H1 (cell line): ENCODE data around the gene NFKBIL1. TPM values are rescaled to one million over a fixed set of nuclear protein-coding genes. Genes with fewer than 3 reads are reported as not detected.

Experiments used
- CTCF ChIA-PET: fragments of 300-600 bp; sonication (Branson Sonifier 250); formaldehyde crosslinking; loops from one replicate; lab custom pipeline; 2021; ENCODE audit not compliant: partially characterized antibody; lab: Charles Lee
- POLR2A ChIA-PET: fragments of 300-600 bp; sonication (Branson Sonifier 250); formaldehyde crosslinking; loops from one replicate; lab custom pipeline; 2021; ENCODE audit warnings: inconsistent platforms; ENCODE audit not compliant: partially characterized antibody; lab: Charles Lee
- DNase-seq, 2 experiments: peaks; one replicate each; pipeline versions ENCODE4 v3.0.0 to v3.0.0-alpha.2; 2010 to 2022; ENCODE audit warnings: low spot score in 2 of 2, low read depth in 1 of 2, mixed read lengths in 1 of 2
- FAIRE-seq: peaks from 2 replicates; lab custom pipeline; 2011; peaks lifted over from hg19 to GRCh38; lab: Jason Lieb, UNC
- H2AFZ ChIP-seq: 2 replicates; pipeline ENCODE4 v1.8.1; 2012; ENCODE audit warnings: low read length, inconsistent platforms
- H2AK5ac ChIP-seq: 2 replicates; pipeline ENCODE4 v1.6.1; 2013; ENCODE audit warnings: low read depth, low read length
- H2BK120ac ChIP-seq: replicated peaks from 2 replicates; pipeline ENCODE3; 2013; ENCODE audit warnings: low read depth, low read length, inconsistent platforms
- H2BK12ac ChIP-seq: 2 replicates; pipeline ENCODE4 v1.6.1; 2013; ENCODE audit warnings: low read depth, low read length
- H2BK15ac ChIP-seq: 2 replicates; pipeline ENCODE4 v1.6.1; 2013; ENCODE audit warnings: low read length
- H2BK20ac ChIP-seq: 2 replicates; pipeline ENCODE4 v1.6.1; 2013; ENCODE audit warnings: low read length
- H2BK5ac ChIP-seq: 2 replicates; pipeline ENCODE4 v1.6.1; 2013; ENCODE audit warnings: low read depth, low read length
- H3K14ac ChIP-seq: 2 replicates; pipeline ENCODE4 v1.6.1; 2013; ENCODE audit warnings: inconsistent platforms; ENCODE audit not compliant: insufficient read length
- H3K18ac ChIP-seq: 2 replicates; pipeline ENCODE4 v1.6.1; 2013; ENCODE audit warnings: low read length; ENCODE audit errors: extremely low read depth
- H3K23ac ChIP-seq: 2 replicates; pipeline ENCODE4 v1.6.1; 2013; ENCODE audit warnings: inconsistent platforms; ENCODE audit not compliant: insufficient read length
- H3K23me2 ChIP-seq: 2 replicates; pipeline ENCODE4 v1.6.1; 2013; ENCODE audit warnings: low read depth, low read length
- H3K27ac ChIP-seq: 2 replicates; pipeline ENCODE4 v1.6.1; 2011; ENCODE audit warnings: low read depth, low read length, inconsistent platforms
- H3K27me3 ChIP-seq, 4 experiments: replicated peaks in 1 of 4; 1 replicate in 1 of 4; 2 replicates in 3 of 4; pipeline versions ENCODE4 v1.6.1 to v1.8.1; 2011 to 2013; ENCODE audit warnings: low read length in 3 of 4, mild to moderate bottlenecking in 3 of 4, inconsistent platforms in 2 of 4, mixed read lengths in 2 of 4, moderate library complexity in 1 of 4; ENCODE audit not compliant: control insufficient read depth in 3 of 4, insufficient read depth in 3 of 4; ENCODE audit errors: extremely low read depth in 1 of 4
- H3K36me3 ChIP-seq, 4 experiments: 2 replicates each; pipeline versions ENCODE4 v1.6.1 to v1.8.1; 2011 to 2013; ENCODE audit warnings: mild to moderate bottlenecking in 4 of 4, low read length in 3 of 4, moderate library complexity in 2 of 4, control low read depth in 1 of 4, inconsistent platforms in 1 of 4; ENCODE audit not compliant: insufficient read depth in 4 of 4, control insufficient read depth in 2 of 4
- H3K4ac ChIP-seq: replicated peaks from 2 replicates; pipeline ENCODE3; 2013; ENCODE audit warnings: low read length, low read depth, mixed read lengths, inconsistent platforms; ENCODE audit not compliant: insufficient read length
- H3K4me1 ChIP-seq, 4 experiments: replicated peaks in 1 of 4; 1 replicate in 1 of 4; 2 replicates in 3 of 4; pipeline versions ENCODE4 v1.6.1 to v1.8.1; 2011 to 2013; ENCODE audit warnings: low read length in 3 of 4, inconsistent platforms in 2 of 4, mixed read lengths in 1 of 4; ENCODE audit not compliant: insufficient read depth in 4 of 4, control insufficient read depth in 3 of 4
- H3K4me2 ChIP-seq, 2 experiments: 2 replicates each; pipeline versions ENCODE4 v1.6.1 to v1.8.1; 2011 to 2013; ENCODE audit warnings: low read depth in 2 of 2, low read length in 2 of 2, control low read depth in 1 of 2, inconsistent platforms in 1 of 2, mild to moderate bottlenecking in 1 of 2; ENCODE audit not compliant: insufficient read depth in 1 of 2
- H3K4me3 ChIP-seq, 4 experiments: fragments of 200-600, 300-600 bp in 1 of 4; sonication (generic), shearing (Covaris generic), sonication (Bioruptor Twin) in 1 of 4; 2 replicates each; pipeline versions ENCODE4 v1.5.1 to v1.8.1; 2011 to 2016; ENCODE audit warnings: low read length in 4 of 4, low read depth in 3 of 4, control low read depth in 2 of 4, inconsistent platforms in 2 of 4, mild to moderate bottlenecking in 2 of 4, mixed read lengths in 1 of 4, moderate library complexity in 1 of 4; ENCODE audit not compliant: insufficient read depth in 2 of 4; ENCODE audit errors: extremely low read depth in 1 of 4
- H3K56ac ChIP-seq: replicated peaks from 2 replicates; pipeline ENCODE3; 2013; ENCODE audit warnings: low read depth, mild to moderate bottlenecking, mixed read lengths, low read length, inconsistent platforms; ENCODE audit not compliant: insufficient read length
- H3K79me1 ChIP-seq: 2 replicates; pipeline ENCODE4 v1.6.1; 2013; ENCODE audit warnings: low read depth, low read length, control low read depth
- H3K79me2 ChIP-seq, 2 experiments: 2 replicates each; pipeline versions ENCODE4 v1.6.1 to v1.8.1; 2012 to 2013; ENCODE audit warnings: low read length in 2 of 2, mild to moderate bottlenecking in 2 of 2, inconsistent platforms in 1 of 2; ENCODE audit not compliant: insufficient read depth in 2 of 2, control insufficient read depth in 1 of 2
- H3K9ac ChIP-seq, 4 experiments: replicated peaks in 1 of 4; 1 replicate in 1 of 4; 2 replicates in 3 of 4; pipeline versions ENCODE4 v1.6.1 to v1.8.1; 2011 to 2013; ENCODE audit warnings: low read depth in 3 of 4, low read length in 3 of 4, control low read depth in 2 of 4, mild to moderate bottlenecking in 2 of 4, moderate library complexity in 2 of 4, inconsistent platforms in 1 of 4; ENCODE audit errors: extremely low read depth in 1 of 4
- H3K9me3 ChIP-seq, 2 experiments: 2 replicates each; pipeline versions ENCODE4 v1.6.1 to v1.8.1; 2012 to 2013; ENCODE audit warnings: mild to moderate bottlenecking in 2 of 2, moderate library complexity in 2 of 2, control low read depth in 1 of 2, inconsistent platforms in 1 of 2, low read depth in 1 of 2, low read length in 1 of 2, mixed read lengths in 1 of 2; ENCODE audit not compliant: insufficient read depth in 2 of 2
- H4K20me1 ChIP-seq, 2 experiments: replicated peaks in 1 of 2; 2 replicates each; pipeline versions ENCODE3 to v1.8.1; 2011 to 2013; ENCODE audit warnings: inconsistent platforms in 2 of 2, low read length in 2 of 2, mild to moderate bottlenecking in 1 of 2; ENCODE audit not compliant: insufficient read depth in 2 of 2, control insufficient read depth in 1 of 2
- H4K5ac ChIP-seq: 2 replicates; pipeline ENCODE4 v1.6.1; 2013; ENCODE audit warnings: low read length, low read depth, mixed read lengths, inconsistent platforms; ENCODE audit not compliant: insufficient read length
- H4K8ac ChIP-seq: 2 replicates; pipeline ENCODE4 v1.8.0; 2013; ENCODE audit warnings: mild to moderate bottlenecking, moderate library complexity, low read length, inconsistent platforms; ENCODE audit not compliant: insufficient read depth; ENCODE audit errors: extremely low read depth
- H4K91ac ChIP-seq: replicated peaks from 2 replicates; pipeline ENCODE3; 2013; ENCODE audit warnings: low read length, mixed read lengths, inconsistent platforms; ENCODE audit not compliant: insufficient read length
- ATF3 ChIP-seq: IDR thresholded peaks from 2 replicates; pipeline ENCODE4 v1.6.1; 2011; ENCODE audit warnings: low read depth, mild to moderate bottlenecking, low read length; ENCODE audit not compliant: insufficient read depth
- BRCA1 ChIP-seq: IDR thresholded peaks from 2 replicates; pipeline ENCODE4 v1.6.1; 2012; ENCODE audit warnings: low read depth, low read length, improper control_type of control experiment
- EZH2 ChIP-seq: fragments of 200-600 bp; sonication (generic); IDR thresholded peaks from 2 replicates; pipeline ENCODE4 v1.7.1; 2012; ENCODE audit warnings: low read depth, mild to moderate bottlenecking, moderate library complexity, low read length, inconsistent platforms; ENCODE audit not compliant: severe bottlenecking
- GABPA ChIP-seq: IDR thresholded peaks from 2 replicates; pipeline ENCODE4 v1.6.1; 2011; ENCODE audit warnings: mild to moderate bottlenecking, low read length, moderate library complexity, borderline replicate concordance; ENCODE audit not compliant: insufficient read depth
- RFX5 ChIP-seq: IDR thresholded peaks from 2 replicates; pipeline ENCODE4 v1.6.1; 2011; ENCODE audit warnings: low read depth, low read length, improper control_type of control experiment, borderline replicate concordance
- TBP ChIP-seq: IDR thresholded peaks from 2 replicates; pipeline ENCODE4 v1.6.1; 2011; ENCODE audit warnings: low read depth, low read length, improper control_type of control experiment
- TEAD4 ChIP-seq: IDR thresholded peaks from 2 replicates; pipeline ENCODE4 v1.6.1; 2012; ENCODE audit warnings: low read depth, low read length, inconsistent platforms, mixed read lengths
- WGBS, 2 experiments: shearing (Covaris generic) in 1 of 2; methylation state at CpG; one replicate each; pipeline versions ENCODE4 v1.1.6 to v1.1.7; 2013 to 2015; ENCODE audit warnings: low lambda C conversion rate in 2 of 2, mixed read lengths in 2 of 2, inconsistent platforms in 1 of 2, low coverage in 1 of 2, missing lambda C conversion rate in 1 of 2; ENCODE audit not compliant: insufficient replicate concordance in 2 of 2, insufficient coverage in 1 of 2, insufficient read length in 1 of 2; ENCODE audit errors: extremely low coverage in 1 of 2, missing lambda C conversion rate in 1 of 2; 5-methylcytosine and 5-hydroxymethylcytosine counted together
- long read RNA-seq, 2 experiments: library from RNA in 1 of 2; library from capped mRNA in 1 of 2; stranded (forward); transcript quantifications; one replicate each; pipeline ENCODE4 v2.0.0, GENCODE V29; 2021; ENCODE audit warnings: inconsistent platforms in 1 of 2
- polyA minus RNA-seq, 3 experiments: library from RNA; depleted of rRNA, polyadenylated mRNA; stranded (reverse); fragments of >200 nt; gene quantifications; 1 replicate in 2 of 3; 2 replicates in 1 of 3; pipeline ENCODE4 v1.2.3, GENCODE V29; 2011
- polyA plus RNA-seq, 7 experiments: library from polyadenylated mRNA; depleted of rRNA in 3 of 7; stranded (reverse) in 5 of 7; unstranded in 2 of 7; fragments of >200 nt in 5 of 7; fragments of 200-250 nt in 2 of 7; gene quantifications; 1 replicate in 5 of 7; 2 replicates in 1 of 7; 4 replicates in 1 of 7; pipeline versions ENCODE4 v1.2.1 to v1.2.3, GENCODE V29; 2011 to 2013; ENCODE audit warnings: missing spikeins in 2 of 7, mixed read lengths in 2 of 7
- total RNA-seq: library from RNA; stranded (reverse); fragmentation: NEBNext Ultra II Directional; extraction: Animal tissue kit (Norgen Biotek cat#: 25700); gene quantifications from 2 replicates; pipeline ENCODE4 v1.2.1, GENCODE V29; 2021

Gene NFKBIL1
- 10.8 and 11.2 TPM in 2 replicates for total RNA-seq
- polyA plus RNA-seq (2011; rRNA removed) = 7.5 and 17.0 TPM in 2 replicates
- 11.8 TPM for polyA plus RNA-seq (2011; cell fraction: cytosol; rRNA removed)
- 20.7 TPM for polyA plus RNA-seq (2011; cell fraction: nucleus; rRNA removed)
- 6.7 to 13.7 TPM (median 12.1 TPM) in 4 replicates for polyA plus RNA-seq (2012, experiment 1 of 2)
- 9.5 TPM for polyA plus RNA-seq (2012, experiment 2 of 2)
- 10.1 TPM for polyA plus RNA-seq (2013, experiment 1 of 2)
- 11.0 TPM for polyA plus RNA-seq (2013, experiment 2 of 2)
- polyA minus RNA-seq (2011; rRNA and poly(A)+ RNA removed) = 1.8 and 2.6 TPM in 2 replicates
- polyA minus RNA-seq (2011; cell fraction: cytosol; rRNA and poly(A)+ RNA removed) = 6.5 TPM
- 10.5 TPM for polyA minus RNA-seq (2011; cell fraction: nucleus; rRNA and poly(A)+ RNA removed)
- long read RNA-seq, experiment 1, partial matches to known transcripts = 4 of 4 reads
- long read RNA-seq, experiment 1, other reads (novel, unspliced or antisense) = 0 of 4 reads
- long read RNA-seq, experiment 2, transcript NFKBIL1-202 (4 exons, 1,411 nt) = major isoform, 5 of 9 reads
- long read RNA-seq, experiment 2, partial matches to known transcripts = 2 of 9 reads
- long read RNA-seq, experiment 2, other reads (novel, unspliced or antisense) = 0 of 9 reads

GRCh38 chr6:31546958-31547726 lies at the start of gene NFKBIL1:
Gene NFKBIL1, plus strand, starts transcription at chr6:31547608. Its CDS starts 87 bp downstream, at chr6:31547695.
- H3K27ac ChIP-seq = peak within 1 kb of the TSS; percentile 21; the same call in 1 of the 2 replicates
- H2BK5ac ChIP-seq = no peak within 1 kb of the TSS
- no peak within 1 kb of the TSS; the same call in 1 of the 2 replicates for H2AFZ ChIP-seq
- no peaks in the 10 kb centered on the region; the same call in 1 of the 2 replicates for H3K79me1 ChIP-seq
- peaks cover 0 to 15% of the 10 kb centered on the region in 2 experiments; a peak in 1 of 4 replicates for H3K79me2 ChIP-seq
- peaks cover 0 to 8% (median 5%) of the 10 kb centered on the region in 4 experiments; a peak in 5 of 7 replicates for H3K4me1 ChIP-seq
- peaks cover 2% of the 10 kb centered on the region; the same call in 1 of the 2 replicates for H3K23me2 ChIP-seq
- H3K23ac ChIP-seq = no peak within 1 kb of the TSS
- no peak within 1 kb of the TSS for H2BK12ac ChIP-seq
- FAIRE-seq (no peak), DNase-seq (peak; percentile 88 to 94)
- peaks cover 0 to 4% (median 3%) of the 10 kb centered on the region in 4 experiments; a peak in 4 of 8 replicates for H3K36me3 ChIP-seq
- no peak within 1 kb of the TSS; the same call in 1 of the 2 replicates for H2BK20ac ChIP-seq
- no peak within 1 kb of the TSS for H2BK15ac ChIP-seq
- H3K4ac ChIP-seq = no peak within 1 kb of the TSS
- no peaks in the 10 kb centered on the region for H3K9me3 ChIP-seq
- H4K20me1 ChIP-seq = no peaks in the 10 kb centered on the region
- H3K56ac ChIP-seq = no peak within 1 kb of the TSS
- H2AK5ac ChIP-seq = no peak within 1 kb of the TSS
- H2BK120ac ChIP-seq = no peak within 1 kb of the TSS
- H4K8ac ChIP-seq = peak within 1 kb of the TSS; percentile 83
- POLR2A ChIA-PET = interaction anchor here (0.6 to 18.4 kb wide), 33 partner anchors 9 to 1221 kb away, joined by 3 to 428 read pairs (median 5); partner anchors contain the start of genes BAG6, C6orf47, DDAH2 and GPANK1
- peak within 1 kb of the TSS in 3 of 4 experiments; percentile 46 to 48 (median 46); a peak in 5 of 7 replicates for H3K9ac ChIP-seq
- no peak within 1 kb of the TSS for H3K14ac ChIP-seq
- H3K4me3 ChIP-seq = peak within 1 kb of the TSS; percentile 37 to 70 (median 51); a peak in 7 of 8 replicates
- H4K5ac ChIP-seq = peak within 1 kb of the TSS; percentile 33
- WGBS, 2 experiments = 2% methylated on average over 20 of the region's 25 CpGs; no CpG with 5 or more reads in 1 of the 2 experiments
- H3K18ac ChIP-seq = no peak within 1 kb of the TSS; the same call in 1 of the 2 replicates
- CTCF ChIA-PET = interaction anchor here (0.6 to 24.7 kb wide), 15 partner anchors 9 to 178 kb away, joined by 3 to 613 read pairs (median 4); partner anchors contain the start of genes AIF1, BAG6, C6orf47 and LST1
- no peaks in the 10 kb centered on the region for H3K27me3 ChIP-seq
- peak within 1 kb of the TSS; percentile 32 to 84 for H3K4me2 ChIP-seq
- H4K91ac ChIP-seq = peak within 1 kb of the TSS; percentile 67
- peak; percentile 86 for TF ChIP-seq TBP
- peak; percentile 98 for TF ChIP-seq GABPA
- TF ChIP-seq ATF3 = no peak
- no peak for TF ChIP-seq RFX5
- TF ChIP-seq EZH2 = no peak
- no peak; the same call in 1 of the 2 replicates for TF ChIP-seq BRCA1
- no peak for TF ChIP-seq TEAD4
